GM12891 (cell line): ENCODE results near the gene LONRF2.

Experiments
- DNase-seq: peaks from one replicate; pipeline ENCODE4 v3.0.0; 2011; ENCODE audit warnings: low spot score; ENCODE audit not compliant: insufficient read length
- FAIRE-seq: peaks from 2 replicates; lab custom pipeline; 2011; peaks lifted over from hg19 to GRCh38; lab: Jason Lieb, UNC
- PAX5 ChIP-seq: IDR thresholded peaks from 2 replicates; pipeline ENCODE4 v1.6.1; 2011; ENCODE audit warnings: low read length, moderate library complexity, mild to moderate bottlenecking; ENCODE audit not compliant: insufficient read depth, severe bottlenecking
- POLR2A ChIP-seq: IDR thresholded peaks from 2 replicates; pipeline ENCODE4 v1.6.1; 2011; ENCODE audit warnings: low read depth, low read length, control low read depth
- POLR2AphosphoS5 ChIP-seq: IDR thresholded peaks from 2 replicates; pipeline ENCODE4 v1.6.1; 2011; ENCODE audit warnings: low read depth, low read length, control low read depth
- POU2F2 ChIP-seq: IDR thresholded peaks from 2 replicates; pipeline ENCODE4 v1.6.1; 2011; ENCODE audit warnings: low read depth, mild to moderate bottlenecking, control low read depth, low read length, moderate library complexity
- SPI1 ChIP-seq: IDR thresholded peaks from 2 replicates; pipeline ENCODE4 v1.6.1; 2011; ENCODE audit warnings: low read depth, low read length, control low read depth
- TAF1 ChIP-seq: IDR thresholded peaks from 2 replicates; pipeline ENCODE4 v1.6.1; 2011; ENCODE audit warnings: low read depth, low read length, control low read depth

LONRF2 gene

DNA sequence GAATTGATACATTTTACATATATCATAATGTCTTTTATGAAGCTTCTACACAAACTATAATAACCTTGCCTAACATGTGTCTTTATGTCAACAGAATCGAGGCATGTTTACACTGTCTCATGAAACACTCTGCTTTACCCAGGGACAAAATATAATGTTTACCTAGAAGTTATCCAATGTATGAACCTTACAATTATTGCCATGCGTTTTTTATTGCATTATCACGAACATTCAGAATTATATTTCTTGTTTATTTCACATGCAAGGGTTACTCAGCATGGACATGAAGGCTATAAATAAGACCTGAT, 19.8 kb downstream of the LONRF2 start:
- TF ChIP-seq TAF1, result no peak
- FAIRE-seq, result no peak
- no peak for DNase-seq

DNA sequence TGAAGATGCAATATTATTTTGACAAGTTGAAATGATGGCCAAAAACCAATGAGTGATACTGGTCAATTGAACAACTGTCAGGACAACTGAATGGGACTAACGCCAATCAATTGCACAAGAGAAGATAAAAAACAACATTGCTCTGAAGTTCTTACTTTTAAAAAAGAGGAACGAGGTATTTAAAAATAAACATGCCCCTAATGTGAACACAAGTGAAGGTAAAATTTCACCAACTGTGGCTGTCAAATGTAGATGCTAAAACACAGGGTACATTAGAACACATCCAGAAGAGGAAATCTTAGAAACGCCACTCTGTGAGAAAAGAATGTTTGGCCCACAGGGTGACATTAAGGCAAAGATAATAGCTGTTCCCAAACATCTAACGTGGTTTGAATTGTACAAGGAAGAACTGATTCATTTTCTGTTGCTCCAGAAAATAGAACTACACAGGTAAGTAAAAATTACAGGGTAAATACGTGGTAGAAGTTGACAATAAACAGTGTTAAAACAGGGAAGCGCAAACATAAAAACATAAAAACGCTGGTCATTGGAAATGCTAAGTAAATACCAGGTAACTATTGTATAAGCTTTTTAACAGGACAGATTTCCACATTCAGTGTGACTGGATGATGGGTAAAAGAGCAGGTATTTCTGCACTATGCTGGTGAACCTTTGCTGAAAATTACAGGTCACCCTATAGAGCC, 20.3 kb downstream of the LONRF2 start:
- no peak for TF ChIP-seq POLR2A
- FAIRE-seq (no peak), DNase-seq (no peak)

DNA sequence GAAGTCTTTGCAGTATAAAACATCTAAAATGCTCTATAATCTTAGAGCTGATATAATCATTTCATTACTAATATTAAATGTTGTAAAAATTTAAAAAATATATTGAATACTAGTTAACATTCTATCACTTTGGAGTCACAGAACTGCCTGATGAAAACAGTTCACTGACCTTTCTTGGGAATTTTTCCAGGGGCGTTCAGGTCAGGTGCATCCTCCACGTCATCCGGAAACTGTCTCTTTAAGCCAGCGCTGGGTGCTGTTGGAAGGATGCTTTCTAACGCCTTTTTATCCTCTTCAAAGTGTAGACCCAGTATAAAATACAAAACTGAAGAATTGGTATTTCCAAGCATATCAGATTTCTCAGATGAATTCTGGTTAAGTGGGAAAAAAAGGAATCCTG, 22.8 kb downstream of the LONRF2 start:
- TF ChIP-seq POLR2A, result no peak
- TF ChIP-seq POU2F2, result no peak
- TF ChIP-seq SPI1, result no peak
- no peak for TF ChIP-seq TAF1
- no peak for TF ChIP-seq PAX5
- no peak for TF ChIP-seq POLR2AphosphoS5
- no peak for FAIRE-seq
- DNase-seq, result no peak

DNA sequence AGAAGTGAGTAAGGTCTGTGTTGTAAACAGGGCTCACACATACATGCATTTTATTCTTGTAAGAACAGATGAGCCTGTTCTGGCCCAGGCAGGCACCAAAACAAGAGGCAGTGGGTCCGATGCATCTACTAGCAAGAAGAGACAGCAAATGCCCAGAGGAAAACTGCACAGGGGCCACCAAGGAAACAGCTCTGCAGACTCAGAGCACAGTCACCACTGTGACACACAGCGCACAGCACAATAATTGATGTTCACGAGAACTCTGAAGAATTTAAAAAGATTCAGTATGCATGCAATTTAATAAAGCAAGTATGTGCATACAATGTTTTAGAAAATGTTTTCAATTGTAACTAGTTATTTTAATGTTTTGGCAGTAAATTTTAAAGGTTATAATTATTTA, 24.8 kb downstream of the LONRF2 start:
- TF ChIP-seq POU2F2 (no peak), SPI1 (no peak), PAX5 (no peak), POLR2A (no peak), TAF1 (no peak), POLR2AphosphoS5 (no peak)
- no peak for FAIRE-seq

DNA sequence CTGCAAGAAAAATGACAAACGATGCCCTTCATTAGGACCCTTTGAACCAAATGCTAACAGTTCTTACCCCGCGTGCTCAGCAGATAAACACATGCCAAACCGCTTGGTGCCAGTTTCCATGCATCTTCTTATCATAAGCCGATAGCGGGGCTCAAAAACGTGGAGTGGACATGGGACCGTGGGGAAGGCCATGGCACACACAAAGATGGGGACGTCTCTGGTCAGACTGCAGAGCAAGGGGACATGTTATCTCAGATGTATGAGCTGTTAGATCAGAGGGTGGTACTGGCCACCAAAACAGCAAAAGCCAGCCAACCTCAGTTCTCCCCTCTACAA, 28.2 kb downstream of the LONRF2 start:
- no peak for TF ChIP-seq SPI1
- no peak for TF ChIP-seq POLR2A
- no peak for TF ChIP-seq POLR2AphosphoS5
- no peak for TF ChIP-seq POU2F2
- no peak for TF ChIP-seq TAF1
- TF ChIP-seq PAX5, result no peak
- DNase-seq (no peak), FAIRE-seq (no peak)

More for the DNA sequence above, 24.8 kb downstream of the LONRF2 start:
- DNase-seq, result no peak

DNA sequence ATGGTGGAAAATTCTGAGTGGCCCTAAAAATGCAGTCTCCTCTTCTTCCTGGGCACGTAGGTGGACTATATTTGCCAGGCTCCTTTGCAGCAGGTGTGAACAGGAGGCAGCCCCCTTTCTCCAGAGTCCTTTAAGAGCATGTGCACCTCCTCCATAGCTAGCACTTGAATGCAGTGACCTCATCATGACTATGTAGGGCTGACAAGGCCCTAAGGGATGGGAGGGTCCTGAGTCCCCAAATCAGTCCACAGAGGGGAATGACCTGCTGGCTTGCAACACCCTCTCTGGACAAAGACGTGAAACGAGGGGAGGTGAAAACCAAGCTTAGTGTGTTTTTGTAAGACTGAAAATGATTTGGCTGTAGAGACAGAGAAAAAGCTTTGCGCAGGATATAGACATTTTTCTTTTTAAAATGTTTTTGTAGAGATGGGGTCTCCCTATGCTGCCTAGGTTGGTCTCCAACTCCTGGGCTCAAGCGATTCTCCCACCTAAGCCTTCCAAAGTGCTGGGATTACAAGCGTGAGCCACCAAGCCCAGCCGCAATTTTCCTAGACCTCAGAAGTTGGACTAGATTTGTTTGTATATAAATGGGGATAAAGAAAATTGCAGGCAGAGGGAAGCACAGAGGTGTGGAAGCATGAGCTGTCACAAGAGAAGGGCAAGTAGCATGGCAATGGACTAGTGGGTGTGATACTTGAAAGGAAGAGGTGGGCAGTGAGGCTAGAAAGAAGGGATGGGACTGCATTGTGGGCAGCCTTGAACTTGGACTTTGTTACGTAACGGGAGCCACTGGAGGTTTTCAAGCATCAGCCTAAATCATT, 28.8 kb downstream of the LONRF2 start:
- DNase-seq (no peak), FAIRE-seq (no peak)
- no peak for TF ChIP-seq TAF1
- no peak for TF ChIP-seq POLR2AphosphoS5
- TF ChIP-seq SPI1, result no peak
- no peak for TF ChIP-seq POLR2A
- TF ChIP-seq POU2F2, result no peak
- no peak for TF ChIP-seq PAX5

DNA sequence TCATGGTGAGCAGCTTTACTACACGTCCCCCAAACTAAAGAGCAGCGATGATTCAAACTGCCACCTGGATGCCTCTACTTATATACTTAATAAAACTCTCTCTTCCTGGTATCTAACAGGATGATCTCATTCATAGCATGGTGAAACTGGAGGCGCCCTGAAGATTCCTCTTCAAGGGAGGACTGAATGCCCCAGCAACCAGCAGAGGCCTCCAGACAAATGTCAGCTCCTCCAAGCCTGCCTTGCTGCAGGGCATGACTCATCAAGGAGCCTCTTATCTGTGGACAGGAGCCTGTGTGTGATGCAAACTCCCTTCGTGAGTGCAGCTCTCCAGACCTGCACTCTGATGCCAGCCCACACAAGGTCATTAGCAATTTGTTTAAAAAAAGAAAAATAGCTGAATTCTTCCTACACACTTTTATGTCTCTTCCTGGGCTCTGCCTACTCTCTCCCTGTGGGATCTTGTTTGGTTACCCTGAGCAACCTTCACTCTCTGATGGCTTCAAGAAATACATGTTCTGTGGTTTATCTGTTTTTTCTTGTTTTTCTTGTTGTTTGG, 30.2 kb downstream of the LONRF2 start:
- FAIRE-seq (no peak), DNase-seq (no peak)
- TF ChIP-seq SPI1, result no peak
- TF ChIP-seq POU2F2, result no peak
- no peak for TF ChIP-seq POLR2A
- no peak for TF ChIP-seq PAX5
- no peak for TF ChIP-seq POLR2AphosphoS5
- no peak for TF ChIP-seq TAF1

DNA sequence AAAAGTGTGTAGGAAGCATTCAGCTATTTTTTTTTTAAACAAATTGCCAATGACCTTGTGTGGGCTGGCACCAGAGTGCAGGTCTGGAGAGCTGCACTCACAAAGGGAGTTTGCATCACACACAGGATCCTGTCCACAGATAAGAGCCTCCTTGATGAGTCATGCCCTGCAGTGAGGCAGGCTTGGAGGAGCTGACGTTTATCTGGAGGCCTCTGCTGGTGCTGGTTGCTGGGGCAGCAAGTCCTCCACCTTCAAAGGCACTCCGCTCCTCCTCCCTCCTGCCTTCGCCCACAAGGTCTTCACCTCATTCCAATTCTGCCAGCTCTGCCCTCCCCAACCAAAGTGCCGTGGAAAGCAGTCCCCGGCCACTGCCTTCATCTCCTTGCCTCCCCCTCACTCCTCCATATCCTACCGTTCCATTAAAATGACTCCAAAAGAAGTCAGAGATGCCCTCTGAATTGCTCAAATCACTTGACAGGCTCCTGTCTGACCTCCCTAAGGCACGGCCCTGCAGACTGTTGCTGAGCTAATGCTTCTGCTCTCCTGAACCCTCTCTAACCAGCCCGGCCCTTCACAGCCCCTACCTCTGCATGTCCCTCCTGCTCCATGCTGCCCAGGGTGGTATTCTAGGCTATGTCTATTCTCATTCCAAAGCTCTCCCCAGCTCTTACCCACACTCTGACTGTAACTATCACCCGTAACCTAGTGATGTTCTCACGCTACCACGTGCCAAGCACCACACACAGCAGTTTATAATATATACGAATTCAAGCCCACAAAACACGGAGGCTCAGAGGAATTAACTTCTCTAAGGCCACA, 30.9 kb downstream of the LONRF2 start:
- FAIRE-seq, result no peak
- no peak for TF ChIP-seq SPI1
- TF ChIP-seq POLR2A, result no peak
- no peak for TF ChIP-seq POLR2AphosphoS5
- TF ChIP-seq PAX5, result no peak
- no peak for TF ChIP-seq TAF1
- no peak for TF ChIP-seq POU2F2
- DNase-seq, result no peak

DNA sequence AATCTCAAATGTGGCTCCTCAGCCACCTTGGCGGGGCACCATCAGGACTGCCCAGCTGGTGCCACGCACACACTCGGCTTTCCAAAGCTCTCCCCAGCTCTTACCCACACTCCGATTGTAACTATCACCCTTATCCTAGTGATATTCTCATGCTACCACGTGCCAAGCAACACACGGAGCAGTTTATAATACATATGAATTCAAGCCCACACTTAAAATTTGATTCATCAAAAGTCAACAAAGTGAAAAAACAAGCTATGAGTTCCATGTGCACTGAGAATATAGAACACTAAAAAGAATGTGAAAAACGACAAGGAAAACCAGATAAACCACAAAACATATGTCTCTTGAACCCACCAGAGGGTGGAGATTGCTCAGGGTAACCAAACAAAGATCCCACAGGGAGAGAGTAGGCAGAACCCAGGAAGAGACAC, 31.6 kb downstream of the LONRF2 start:
- DNase-seq (no peak), FAIRE-seq (no peak)
- no peak for TF ChIP-seq POU2F2
- TF ChIP-seq PAX5, result no peak
- TF ChIP-seq POLR2A, result no peak
- no peak for TF ChIP-seq TAF1
- no peak for TF ChIP-seq POLR2AphosphoS5
- no peak for TF ChIP-seq SPI1
